ENCODE results near the gene BCL11A.

BCL11A gene

DNA sequence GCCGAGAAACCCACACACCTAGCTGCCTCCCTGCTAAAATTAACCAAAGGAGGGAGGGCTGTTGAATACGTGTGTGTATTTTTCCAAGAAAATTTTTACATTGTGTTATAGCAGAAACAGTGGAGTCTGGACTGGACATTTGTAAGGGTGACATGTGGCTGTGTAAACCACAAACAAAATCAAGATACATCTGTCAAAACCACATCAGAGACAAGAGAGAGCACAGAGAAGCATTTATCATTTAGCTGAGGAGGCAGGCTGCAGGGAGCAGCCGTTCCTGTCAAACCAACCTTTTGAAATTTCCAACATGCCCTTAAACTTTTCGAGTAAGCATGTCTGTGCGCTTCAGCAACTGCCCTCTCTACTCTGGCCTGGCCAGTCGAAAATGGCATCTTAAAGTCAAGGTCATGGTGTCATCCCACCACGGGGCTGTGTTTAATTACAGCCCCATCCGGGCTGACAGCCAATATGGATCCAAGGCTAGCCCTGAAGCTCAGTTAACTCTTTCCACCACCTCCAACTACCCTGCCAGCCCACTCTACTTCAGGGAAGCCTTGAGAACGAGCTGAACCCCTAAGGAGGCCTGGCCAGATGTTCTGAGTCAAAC, 8.4 kb downstream of the BCL11A start:
- no peak for DNase-seq (ENCODE audit: low read depth)

- DNase-seq (ENCODE audit: low read depth), result no peak
Observed at GRCh38 chr2:60544062-60544461, 9.4 kb downstream of the BCL11A start.

DNA sequence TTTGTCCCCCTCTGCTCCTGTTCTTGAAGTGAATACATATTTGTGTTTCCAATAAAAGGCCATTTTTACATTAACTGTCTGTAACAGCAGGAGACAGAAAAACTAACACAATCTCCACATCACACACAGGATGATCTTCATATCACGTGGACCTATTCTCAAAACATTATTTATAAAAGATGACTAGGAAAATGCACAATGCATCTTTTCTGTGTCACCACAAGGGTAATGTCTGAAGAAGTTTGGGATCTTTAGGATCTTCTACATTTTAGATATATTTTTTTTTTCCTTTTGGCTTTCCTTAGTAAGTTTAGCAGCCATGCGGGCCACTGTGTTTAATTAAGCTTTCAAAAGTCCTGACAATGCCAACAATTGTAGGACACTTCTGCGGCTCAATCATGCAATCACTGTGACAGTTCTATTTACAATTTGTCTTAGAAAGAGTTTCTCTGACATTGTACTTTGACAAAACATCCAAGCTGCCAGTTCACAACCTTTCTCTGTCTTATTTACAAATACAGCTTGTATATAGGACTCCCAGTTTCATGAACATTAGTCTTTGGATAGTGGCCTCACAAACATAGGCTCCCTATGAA, 12.3 kb downstream of the BCL11A start:
- DNase-seq (ENCODE audit: low read depth), result no peak

- DNase-seq (ENCODE audit: low read depth), result no peak
Observed at GRCh38 chr2:60540074-60540473, 13.4 kb downstream of the BCL11A start.

DNA sequence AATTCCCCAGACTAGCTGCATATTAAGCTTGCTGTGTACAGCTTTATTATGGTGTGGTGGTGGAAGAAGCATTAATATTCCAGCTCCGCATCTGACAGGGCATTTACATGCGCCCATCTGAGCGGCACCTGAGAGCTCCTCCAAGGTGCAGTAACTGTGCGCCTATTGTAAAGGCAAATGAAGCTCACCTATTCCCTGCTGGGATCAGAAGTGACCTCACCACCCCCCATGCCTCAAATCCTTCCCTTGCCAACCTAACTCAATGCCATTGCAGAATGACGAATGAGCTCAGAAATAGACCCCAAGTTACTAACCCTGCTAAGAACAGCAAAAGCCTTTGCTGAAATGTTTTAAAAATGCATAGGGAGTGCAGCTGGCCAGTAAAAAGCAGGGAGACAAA, 14.3 kb downstream of the BCL11A start:
- DNase-seq (ENCODE audit: low read depth), result no peak

GRCh38 chr2:60538101-60538500, 15.4 kb downstream of the BCL11A start:
- no peak for DNase-seq (ENCODE audit: low read depth)

DNA sequence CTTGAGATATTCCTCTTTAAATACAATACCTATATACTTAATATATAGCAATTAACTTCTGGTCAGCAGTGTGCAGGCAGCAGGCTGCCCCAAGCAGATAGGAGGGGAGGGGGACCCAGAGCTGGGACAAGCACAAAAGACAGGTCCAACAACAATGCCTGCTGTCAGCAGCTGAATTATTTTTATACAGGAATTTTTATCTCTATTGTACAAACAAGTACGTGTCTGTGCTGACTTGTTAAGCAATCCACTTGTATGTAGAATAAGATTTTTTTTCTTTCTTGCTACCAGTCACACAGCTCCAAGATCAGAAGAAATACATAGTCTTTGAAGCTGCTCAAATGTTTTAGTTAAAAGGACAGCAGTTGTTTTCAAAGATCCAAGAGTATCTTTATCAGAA, 16.7 kb downstream of the BCL11A start:
- no peak for DNase-seq (ENCODE audit: low read depth)

DNA sequence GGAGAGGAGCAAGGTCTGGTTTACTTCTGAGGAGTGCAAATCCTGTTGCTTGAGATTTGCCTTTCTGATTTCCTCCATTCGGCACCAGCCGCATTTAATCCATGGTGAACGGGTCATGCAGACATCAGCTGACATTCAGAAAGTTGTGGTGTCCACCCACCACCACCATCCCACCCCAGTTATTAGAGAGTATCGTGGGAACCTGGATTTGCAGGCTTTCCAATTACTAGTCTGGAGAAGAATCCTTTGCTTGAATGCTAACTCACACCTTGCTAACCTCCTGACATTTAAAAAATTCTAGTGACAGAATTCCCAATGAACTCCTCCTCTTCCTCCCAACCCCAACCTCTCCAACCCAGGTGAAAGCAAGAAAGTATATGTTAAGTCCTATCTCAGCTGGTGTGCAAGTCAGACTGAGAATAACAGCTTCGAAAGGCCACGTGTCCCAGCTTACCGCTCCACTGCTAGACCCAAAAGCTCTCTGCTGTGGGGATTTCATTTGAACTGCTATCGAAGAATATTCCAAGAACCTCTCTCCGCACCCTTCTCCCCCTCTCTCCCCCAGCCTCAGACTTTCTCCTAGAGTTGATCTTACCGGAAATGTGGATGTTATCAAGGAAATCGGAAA, 17.7 kb downstream of the BCL11A start:
- DNase-seq (ENCODE audit: low read depth), result no peak

GRCh38 chr2:60534892-60535684, 18.4 kb downstream of the BCL11A start:
- no peak for DNase-seq (ENCODE audit: low read depth)

DNA sequence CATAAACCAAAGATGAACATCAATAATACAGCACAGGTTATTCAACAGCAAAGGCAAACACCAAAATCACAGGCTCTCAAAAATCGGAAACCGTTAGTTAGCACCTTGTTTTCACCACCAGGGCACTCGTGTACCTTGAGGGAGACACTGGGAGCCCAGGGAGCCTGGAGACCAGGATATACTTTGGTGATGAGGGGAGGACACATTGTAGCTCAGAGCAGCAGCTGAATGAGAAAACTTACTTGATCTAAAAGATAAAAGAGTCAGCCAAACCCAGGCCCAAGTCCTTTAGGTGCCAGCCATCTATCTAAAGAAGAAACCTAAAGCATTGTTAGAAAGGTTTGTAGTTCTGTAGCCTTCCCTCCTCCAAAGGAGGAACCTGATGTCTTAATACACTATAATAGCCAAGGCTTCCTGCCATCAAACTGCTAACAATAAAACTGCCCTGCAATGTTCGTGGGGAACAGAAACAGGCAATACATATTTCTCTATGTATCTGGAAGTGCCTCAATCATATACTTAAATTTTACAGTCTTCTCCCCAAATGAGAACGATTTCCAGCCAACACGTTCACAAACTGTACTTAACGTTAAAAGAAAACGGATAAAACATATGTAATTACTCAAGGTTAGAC, 19.3 kb downstream of the BCL11A start:
- DNase-seq (ENCODE audit: low read depth), result no peak

- peak; percentile 82 for DNase-seq (ENCODE audit: low read depth)
Observed at GRCh38 chr2:60533101-60534051, 20.1 kb downstream of the BCL11A start.

DNA sequence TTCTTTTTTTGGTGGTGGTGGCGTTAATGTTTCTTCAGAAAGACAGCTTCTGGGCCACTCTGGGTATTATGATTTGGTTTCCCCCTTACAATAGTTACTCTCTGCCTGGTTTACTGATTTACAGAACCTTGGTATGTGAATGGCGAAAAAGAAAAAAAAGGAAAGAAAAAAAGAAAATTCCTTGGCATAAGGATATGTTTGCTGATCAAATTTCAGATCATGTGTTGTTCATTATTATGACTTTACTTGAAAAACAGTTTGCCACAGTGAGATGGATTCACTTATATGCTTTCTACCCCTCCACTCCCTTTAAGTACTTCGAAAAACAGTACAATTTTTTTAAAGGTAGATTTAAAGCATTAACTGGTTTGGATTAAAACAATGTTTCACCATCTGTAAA, 21.0 kb downstream of the BCL11A start:
- DNase-seq (ENCODE audit: low read depth), result no peak

GRCh38 chr2:60531701-60532133, 21.7 kb downstream of the BCL11A start:
- DNase-seq (ENCODE audit: low read depth), result no peak

DNA sequence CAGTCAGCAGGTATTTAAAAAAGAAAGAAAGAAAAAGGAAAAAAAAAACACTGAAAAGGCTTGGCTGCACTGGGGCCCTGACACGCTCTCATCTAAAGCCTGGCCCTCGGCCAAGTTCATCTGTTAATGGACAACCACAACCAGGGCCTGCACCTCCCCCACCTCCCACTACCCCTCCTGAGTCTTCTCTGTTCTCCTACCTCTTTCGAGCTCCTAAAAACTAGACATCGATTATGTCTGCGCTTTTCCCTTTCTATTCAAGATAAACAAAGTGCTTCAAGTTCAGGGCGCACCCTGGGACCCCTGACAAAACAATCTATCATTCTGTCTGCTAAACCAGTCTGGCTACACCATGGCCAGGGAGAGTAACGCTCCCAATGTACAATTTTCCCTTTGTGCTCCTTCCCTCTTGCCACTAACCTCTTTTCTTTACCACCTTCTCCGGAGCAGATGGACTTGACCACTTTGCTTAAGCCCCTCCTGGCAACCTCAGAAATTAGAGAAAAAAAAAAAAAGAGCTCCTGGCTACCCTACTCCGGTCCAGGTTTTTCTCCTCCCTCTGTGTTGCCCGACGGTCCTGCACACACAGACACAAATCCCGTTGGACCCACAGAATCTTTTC, 22.7 kb downstream of the BCL11A start:
- no peak for DNase-seq (ENCODE audit: low read depth)

GRCh38 chr2:60529785-60530627, 23.4 kb downstream of the BCL11A start:
- DNase-seq (ENCODE audit: low read depth), result no peak

DNA sequence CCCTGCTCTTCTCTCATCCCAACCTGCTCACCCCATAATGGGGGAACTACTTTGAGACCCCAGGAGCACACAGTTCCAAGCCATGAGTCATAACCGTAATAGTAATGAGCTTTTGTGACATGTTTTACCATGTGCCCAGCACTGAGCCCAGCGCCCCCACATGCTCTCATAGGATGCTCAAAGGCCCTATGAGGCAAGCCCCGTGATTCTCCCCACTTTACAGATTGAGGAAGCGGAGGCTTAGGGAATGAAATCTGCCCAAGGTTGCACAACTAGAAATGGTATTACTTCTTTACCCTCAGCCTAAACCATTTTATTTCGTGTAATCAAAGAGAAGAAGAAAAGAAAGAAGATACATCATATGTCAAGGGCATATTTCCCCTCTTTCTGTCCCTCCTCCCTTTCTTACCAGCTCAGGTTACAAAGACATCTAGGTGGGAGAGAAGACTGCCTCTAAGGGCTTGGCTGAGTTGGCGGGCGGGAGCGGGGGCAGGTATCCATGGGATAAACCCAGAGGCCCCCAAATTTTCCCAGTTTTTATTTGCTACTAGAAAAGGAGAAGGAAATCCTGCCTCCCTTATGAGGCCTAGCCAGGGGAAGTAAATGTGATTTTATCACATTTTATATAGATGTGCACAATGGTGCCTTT, 24.2 kb downstream of the BCL11A start:
- no peak for DNase-seq (ENCODE audit: low read depth)

GRCh38 chr2:60528281-60529020, 25.0 kb downstream of the BCL11A start:
- peak; percentile 53 for DNase-seq (ENCODE audit: low read depth)

GRCh38 chr2:60527762-60528161, 25.7 kb downstream of the BCL11A start:
- peak; percentile 58 for DNase-seq (ENCODE audit: low read depth)

GRCh38 chr2:60526623-60527022, 26.8 kb downstream of the BCL11A start:
- no peak for DNase-seq (ENCODE audit: low read depth)
